Tibial artery (tissue), 4 donors: ENCODE results near the gene KLKB1.

Experiments used
- DNase-seq, 2 donors: peaks; one replicate each; pipeline ENCODE4 v3.0.0-alpha.2; 2019
- H3K27ac ChIP-seq, 2 donors: fragments of 200-600 bp; sonication (generic) in 1 of 2; 1 replicate in 1 of 2; 2 replicates in 1 of 2; pipeline ENCODE4 v1.5.1; 2018 to 2019; ENCODE audit warnings: mild to moderate bottlenecking in 1 of 2
- H3K27me3 ChIP-seq, 2 donors: fragments of 200-600 bp; sonication (generic) in 1 of 2; one replicate each; pipeline versions ENCODE4 v1.5.1 to v1.6.0; 2016 to 2019
- H3K36me3 ChIP-seq, 3 donors: fragments of 200-600 bp; sonication (generic) in 2 of 3; one replicate each; pipeline ENCODE4 v1.5.1; 2016 to 2019; ENCODE audit warnings: mild to moderate bottlenecking in 2 of 3
- H3K4me1 ChIP-seq, 4 donors: fragments of 200-600 bp; sonication (generic) in 2 of 4; 1 replicate in 3 of 4; 2 replicates in 1 of 4; pipeline ENCODE4 v1.5.1; 2016 to 2019
- H3K4me3 ChIP-seq, 2 donors: fragments of 200-600 bp; sonication (generic) in 1 of 2; 1 replicate in 1 of 2; 2 replicates in 1 of 2; pipeline ENCODE4 v1.5.1; 2018 to 2019; ENCODE audit warnings: mild to moderate bottlenecking in 2 of 2
- H3K9me3 ChIP-seq, 3 donors: fragments of 200-600 bp; sonication (generic) in 1 of 3; one replicate each; pipeline ENCODE4 v1.5.1; 2016 to 2019
- CTCF ChIP-seq, 2 experiments: fragments of 200-600 bp in 1 of 2; fragments of 450-650 bp in 1 of 2; IDR thresholded peaks; one replicate each; pipeline ENCODE4 v1.5.1; 2017 to 2019; ENCODE audit warnings: antibody characterized with exemption in 2 of 2, mild to moderate bottlenecking in 1 of 2, moderate library complexity in 1 of 2
- intact Hi-C: fragments of 100-400 bp; cut with DNase I; formaldehyde crosslinking; loops from one replicate; pipeline ENCODE4 v1.15.0; 2023; ENCODE audit warnings: low total_unique reads

KLKB1 gene

GRCh38 chr4:186201535-186202230, 25.6 kb upstream of the KLKB1 start:
- DNase-seq: no peak
- TF ChIP-seq CTCF (IDR thresholded peaks at IDR 0.05): peak; percentile 63 to 66
- no peak overlapping the region for H3K27ac ChIP-seq
- no peak overlapping the region for H3K4me3 ChIP-seq
- H3K36me3 ChIP-seq: peaks cover 6 to 31% (median 8%) of the 10 kb centered on the region in 3 donors
- no peaks in the 10 kb centered on the region for H3K27me3 ChIP-seq
- H3K4me1 ChIP-seq: peaks cover 0 to 3% (median 0%) of the 10 kb centered on the region in 4 donors
- H3K9me3 ChIP-seq: no peaks in the 10 kb centered on the region
- intact Hi-C loops: no loop called here

GRCh38 chr4:186202490-186203140, 24.7 kb upstream of the KLKB1 start:
- no peak overlapping the region for H3K4me3 ChIP-seq
- no peaks in the 10 kb centered on the region for H3K27me3 ChIP-seq
- H3K27ac ChIP-seq: no peak overlapping the region
- DNase-seq: no peak
- H3K4me1 ChIP-seq: peaks cover 0 to 3% (median 0%) of the 10 kb centered on the region in 4 donors
- no peak for TF ChIP-seq CTCF (IDR thresholded peaks at IDR 0.05)
- intact Hi-C loops: no loop called here
- peaks cover 0 to 27% (median 0%) of the 10 kb centered on the region in 3 donors for H3K36me3 ChIP-seq
- H3K9me3 ChIP-seq: no peaks in the 10 kb centered on the region

GRCh38 chr4:186203406-186203805, 23.9 kb upstream of the KLKB1 start:
- H3K9me3 ChIP-seq: no peaks in the 10 kb centered on the region
- intact Hi-C loops: no loop called here
- H3K36me3 ChIP-seq: peaks cover 0 to 19% (median 0%) of the 10 kb centered on the region in 3 donors
- no peaks in the 10 kb centered on the region for H3K27me3 ChIP-seq
- no peak for DNase-seq
- peak overlapping the region in 1 of 2 donors; percentile 48 for H3K4me3 ChIP-seq
- peaks cover 0 to 3% (median 0%) of the 10 kb centered on the region in 4 donors for H3K4me1 ChIP-seq
- peak overlapping the region in 1 of 2 donors; percentile 63 for H3K27ac ChIP-seq
- TF ChIP-seq CTCF (IDR thresholded peaks at IDR 0.05): no peak

- intact Hi-C loops: no loop called here
- TF ChIP-seq CTCF (IDR thresholded peaks at IDR 0.05): no peak
- H3K4me1 ChIP-seq: peaks cover 0 to 3% (median 0%) of the 10 kb centered on the region in 4 donors
Measured at GRCh38 chr4:186204103-186204559, 23.2 kb upstream of the KLKB1 start.

GRCh38 chr4:186204686-186205085, 22.6 kb upstream of the KLKB1 start:
- TF ChIP-seq CTCF (IDR thresholded peaks at IDR 0.05): no peak
- Histone ChIP-seq H3K27ac (peak overlapping the region in 1 of 2 donors; percentile 63), H3K36me3 (peaks cover 11 to 25% (median 12%) of the 10 kb centered on the region in 3 donors), H3K27me3 (no peaks in the 10 kb centered on the region), H3K9me3 (no peaks in the 10 kb centered on the region), H3K4me1 (peaks cover 0 to 3% (median 0%) of the 10 kb centered on the region in 4 donors), H3K4me3 (peak overlapping the region in 1 of 2 donors; percentile 48)
- no peak for DNase-seq
- intact Hi-C loops: no loop called here

More at GRCh38 chr4:186204103-186204559, 23.2 kb upstream of the KLKB1 start:
- Histone ChIP-seq H3K27me3 (no peaks in the 10 kb centered on the region), H3K9me3 (no peaks in the 10 kb centered on the region), H3K36me3 (peaks cover 6 to 20% (median 6%) of the 10 kb centered on the region in 3 donors), H3K27ac (peak overlapping the region in 1 of 2 donors; percentile 63), H3K4me3 (peak overlapping the region in 1 of 2 donors; percentile 48)
- no peak for DNase-seq
